ENCODE measurements around the gene ABCB1.

Gene ABCB1

DNA sequence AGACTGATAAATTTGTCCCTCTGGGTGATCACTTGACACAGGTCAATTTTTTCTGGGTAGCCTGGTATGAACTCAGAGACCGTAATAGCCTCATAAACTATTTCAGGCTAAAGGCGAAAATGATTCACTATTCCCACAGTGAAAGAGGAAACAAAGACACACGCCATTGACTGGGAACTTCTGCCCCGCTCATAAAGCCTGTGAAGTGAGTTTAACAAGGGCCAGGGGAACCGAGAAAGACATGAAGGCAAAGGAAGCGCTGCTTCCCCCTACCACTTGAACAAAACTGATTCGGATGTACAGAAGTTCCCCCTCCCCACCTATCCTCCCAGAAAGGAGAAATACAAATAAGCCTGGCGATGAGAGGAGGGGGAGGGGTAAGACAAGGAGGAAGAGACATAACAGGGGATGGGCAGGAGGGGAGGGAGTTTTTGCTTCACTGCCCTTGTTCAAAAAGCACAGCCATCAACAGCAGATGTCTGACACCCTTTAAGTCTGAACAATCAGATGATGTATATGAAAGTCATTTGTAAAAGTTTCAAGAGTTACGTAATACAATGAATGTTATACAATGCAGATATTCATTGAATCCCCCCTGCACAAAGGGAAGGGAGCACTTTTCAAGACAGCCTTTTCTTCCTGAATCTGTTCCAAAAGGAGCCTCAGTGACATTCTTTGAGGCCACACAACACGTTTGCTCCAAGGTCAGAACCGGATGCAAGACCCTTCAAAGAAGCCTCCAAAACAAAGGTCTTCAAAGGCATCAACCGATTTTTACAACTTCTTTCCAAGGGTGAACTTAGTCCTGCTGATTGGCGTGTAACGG is 125.9 kb downstream of the ABCB1 start (continued):
- TF ChIP-seq, protein P1, sequence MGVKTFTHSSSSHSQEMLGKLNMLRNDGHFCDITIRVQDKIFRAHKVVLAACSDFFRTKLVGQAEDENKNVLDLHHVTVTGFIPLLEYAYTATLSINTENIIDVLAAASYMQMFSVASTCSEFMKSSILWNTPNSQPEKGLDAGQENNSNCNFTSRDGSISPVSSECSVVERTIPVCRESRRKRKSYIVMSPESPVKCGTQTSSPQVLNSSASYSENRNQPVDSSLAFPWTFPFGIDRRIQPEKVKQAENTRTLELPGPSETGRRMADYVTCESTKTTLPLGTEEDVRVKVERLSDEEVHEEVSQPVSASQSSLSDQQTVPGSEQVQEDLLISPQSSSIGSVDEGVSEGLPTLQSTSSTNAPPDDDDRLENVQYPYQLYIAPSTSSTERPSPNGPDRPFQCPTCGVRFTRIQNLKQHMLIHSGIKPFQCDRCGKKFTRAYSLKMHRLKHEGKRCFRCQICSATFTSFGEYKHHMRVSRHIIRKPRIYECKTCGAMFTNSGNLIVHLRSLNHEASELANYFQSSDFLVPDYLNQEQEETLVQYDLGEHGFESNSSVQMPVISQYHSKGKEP (tag by site-specific recombination; IDR thresholded peaks at IDR 0.05) = no peak
- TF ChIP-seq, protein P2, sequence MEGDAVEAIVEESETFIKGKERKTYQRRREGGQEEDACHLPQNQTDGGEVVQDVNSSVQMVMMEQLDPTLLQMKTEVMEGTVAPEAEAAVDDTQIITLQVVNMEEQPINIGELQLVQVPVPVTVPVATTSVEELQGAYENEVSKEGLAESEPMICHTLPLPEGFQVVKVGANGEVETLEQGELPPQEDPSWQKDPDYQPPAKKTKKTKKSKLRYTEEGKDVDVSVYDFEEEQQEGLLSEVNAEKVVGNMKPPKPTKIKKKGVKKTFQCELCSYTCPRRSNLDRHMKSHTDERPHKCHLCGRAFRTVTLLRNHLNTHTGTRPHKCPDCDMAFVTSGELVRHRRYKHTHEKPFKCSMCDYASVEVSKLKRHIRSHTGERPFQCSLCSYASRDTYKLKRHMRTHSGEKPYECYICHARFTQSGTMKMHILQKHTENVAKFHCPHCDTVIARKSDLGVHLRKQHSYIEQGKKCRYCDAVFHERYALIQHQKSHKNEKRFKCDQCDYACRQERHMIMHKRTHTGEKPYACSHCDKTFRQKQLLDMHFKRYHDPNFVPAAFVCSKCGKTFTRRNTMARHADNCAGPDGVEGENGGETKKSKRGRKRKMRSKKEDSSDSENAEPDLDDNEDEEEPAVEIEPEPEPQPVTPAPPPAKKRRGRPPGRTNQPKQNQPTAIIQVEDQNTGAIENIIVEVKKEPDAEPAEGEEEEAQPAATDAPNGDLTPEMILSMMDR (tag by site-specific recombination; IDR thresholded peaks at IDR 0.05) = no peak
- TF ChIP-seq WT1 (tag by site-specific recombination; IDR thresholded peaks at IDR 0.05) = peak; percentile 47
- no peak for TF ChIP-seq ZNF561 (tag by site-specific recombination; IDR thresholded peaks at IDR 0.05; ENCODE audit: borderline replicate concordance)
- peak; percentile 70; the same call in 1 of the 2 replicates for TF ChIP-seq ZBTB17 (tag by site-specific recombination; IDR thresholded peaks at IDR 0.05)
- TF ChIP-seq ZNF292 (tag by site-specific recombination; IDR thresholded peaks at IDR 0.05; ENCODE audit: borderline replicate concordance, low read depth) = no peak
- no peak for TF ChIP-seq ZNF221 (tag by site-specific recombination; IDR thresholded peaks at IDR 0.05; ENCODE audit: borderline replicate concordance)
- TF ChIP-seq ZNF654 (tag by site-specific recombination; IDR thresholded peaks at IDR 0.05; ENCODE audit: low read depth) = no peak
- peak; percentile 45 for TF ChIP-seq ZNF843 (tag by site-specific recombination; IDR thresholded peaks at IDR 0.05)
- TF ChIP-seq MYNN (tag by site-specific recombination; IDR thresholded peaks at IDR 0.05; ENCODE audit: borderline replicate concordance) = no peak
- TF ChIP-seq ZFP37 (tag by site-specific recombination; IDR thresholded peaks at IDR 0.05) = no peak
- peak; percentile 50; the same call in 1 of the 2 replicates for TF ChIP-seq TRIM28 (IDR thresholded peaks at IDR 0.05; ENCODE audit: borderline replicate concordance, low read length)
- TF ChIP-seq ZNF707 (tag by site-specific recombination; IDR thresholded peaks at IDR 0.05) = no peak
- TF ChIP-seq ZNF114 (tag by site-specific recombination; IDR thresholded peaks at IDR 0.05) = no peak
- TF ChIP-seq, protein P3, sequence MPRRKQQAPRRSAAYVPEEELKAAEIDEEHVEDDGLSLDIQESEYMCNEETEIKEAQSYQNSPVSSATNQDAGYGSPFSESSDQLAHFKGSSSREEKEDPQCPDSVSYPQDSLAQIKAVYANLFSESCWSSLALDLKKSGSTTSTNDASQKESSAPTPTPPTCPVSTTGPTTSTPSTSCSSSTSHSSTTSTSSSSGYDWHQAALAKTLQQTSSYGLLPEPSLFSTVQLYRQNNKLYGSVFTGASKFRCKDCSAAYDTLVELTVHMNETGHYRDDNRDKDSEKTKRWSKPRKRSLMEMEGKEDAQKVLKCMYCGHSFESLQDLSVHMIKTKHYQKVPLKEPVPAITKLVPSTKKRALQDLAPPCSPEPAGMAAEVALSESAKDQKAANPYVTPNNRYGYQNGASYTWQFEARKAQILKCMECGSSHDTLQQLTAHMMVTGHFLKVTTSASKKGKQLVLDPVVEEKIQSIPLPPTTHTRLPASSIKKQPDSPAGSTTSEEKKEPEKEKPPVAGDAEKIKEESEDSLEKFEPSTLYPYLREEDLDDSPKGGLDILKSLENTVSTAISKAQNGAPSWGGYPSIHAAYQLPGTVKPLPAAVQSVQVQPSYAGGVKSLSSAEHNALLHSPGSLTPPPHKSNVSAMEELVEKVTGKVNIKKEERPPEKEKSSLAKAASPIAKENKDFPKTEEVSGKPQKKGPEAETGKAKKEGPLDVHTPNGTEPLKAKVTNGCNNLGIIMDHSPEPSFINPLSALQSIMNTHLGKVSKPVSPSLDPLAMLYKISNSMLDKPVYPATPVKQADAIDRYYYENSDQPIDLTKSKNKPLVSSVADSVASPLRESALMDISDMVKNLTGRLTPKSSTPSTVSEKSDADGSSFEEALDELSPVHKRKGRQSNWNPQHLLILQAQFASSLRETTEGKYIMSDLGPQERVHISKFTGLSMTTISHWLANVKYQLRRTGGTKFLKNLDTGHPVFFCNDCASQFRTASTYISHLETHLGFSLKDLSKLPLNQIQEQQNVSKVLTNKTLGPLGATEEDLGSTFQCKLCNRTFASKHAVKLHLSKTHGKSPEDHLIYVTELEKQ (tag by site-specific recombination; IDR thresholded peaks at IDR 0.05; ENCODE audit: borderline replicate concordance) = no peak
- TF ChIP-seq ZNF768 (tag by site-specific recombination; IDR thresholded peaks at IDR 0.05) = no peak
- no peak for TF ChIP-seq ZNF629 (tag by site-specific recombination; IDR thresholded peaks at IDR 0.05)
- TF ChIP-seq, protein P4, sequence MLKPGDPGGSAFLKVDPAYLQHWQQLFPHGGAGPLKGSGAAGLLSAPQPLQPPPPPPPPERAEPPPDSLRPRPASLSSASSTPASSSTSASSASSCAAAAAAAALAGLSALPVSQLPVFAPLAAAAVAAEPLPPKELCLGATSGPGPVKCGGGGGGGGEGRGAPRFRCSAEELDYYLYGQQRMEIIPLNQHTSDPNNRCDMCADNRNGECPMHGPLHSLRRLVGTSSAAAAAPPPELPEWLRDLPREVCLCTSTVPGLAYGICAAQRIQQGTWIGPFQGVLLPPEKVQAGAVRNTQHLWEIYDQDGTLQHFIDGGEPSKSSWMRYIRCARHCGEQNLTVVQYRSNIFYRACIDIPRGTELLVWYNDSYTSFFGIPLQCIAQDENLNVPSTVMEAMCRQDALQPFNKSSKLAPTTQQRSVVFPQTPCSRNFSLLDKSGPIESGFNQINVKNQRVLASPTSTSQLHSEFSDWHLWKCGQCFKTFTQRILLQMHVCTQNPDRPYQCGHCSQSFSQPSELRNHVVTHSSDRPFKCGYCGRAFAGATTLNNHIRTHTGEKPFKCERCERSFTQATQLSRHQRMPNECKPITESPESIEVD (tag by site-specific recombination; IDR thresholded peaks at IDR 0.05) = peak; percentile 34; the same call in 1 of the 2 replicates
- no peak for TF ChIP-seq ZNF621 (tag by site-specific recombination; IDR thresholded peaks at IDR 0.05)
- TF ChIP-seq FEZF1 (tag by site-specific recombination; IDR thresholded peaks at IDR 0.05) = peak; percentile 57
- TF ChIP-seq ZNF830 (tag by site-specific recombination; IDR thresholded peaks at IDR 0.05; ENCODE audit: low read depth) = no peak
- TF ChIP-seq, protein P5, sequence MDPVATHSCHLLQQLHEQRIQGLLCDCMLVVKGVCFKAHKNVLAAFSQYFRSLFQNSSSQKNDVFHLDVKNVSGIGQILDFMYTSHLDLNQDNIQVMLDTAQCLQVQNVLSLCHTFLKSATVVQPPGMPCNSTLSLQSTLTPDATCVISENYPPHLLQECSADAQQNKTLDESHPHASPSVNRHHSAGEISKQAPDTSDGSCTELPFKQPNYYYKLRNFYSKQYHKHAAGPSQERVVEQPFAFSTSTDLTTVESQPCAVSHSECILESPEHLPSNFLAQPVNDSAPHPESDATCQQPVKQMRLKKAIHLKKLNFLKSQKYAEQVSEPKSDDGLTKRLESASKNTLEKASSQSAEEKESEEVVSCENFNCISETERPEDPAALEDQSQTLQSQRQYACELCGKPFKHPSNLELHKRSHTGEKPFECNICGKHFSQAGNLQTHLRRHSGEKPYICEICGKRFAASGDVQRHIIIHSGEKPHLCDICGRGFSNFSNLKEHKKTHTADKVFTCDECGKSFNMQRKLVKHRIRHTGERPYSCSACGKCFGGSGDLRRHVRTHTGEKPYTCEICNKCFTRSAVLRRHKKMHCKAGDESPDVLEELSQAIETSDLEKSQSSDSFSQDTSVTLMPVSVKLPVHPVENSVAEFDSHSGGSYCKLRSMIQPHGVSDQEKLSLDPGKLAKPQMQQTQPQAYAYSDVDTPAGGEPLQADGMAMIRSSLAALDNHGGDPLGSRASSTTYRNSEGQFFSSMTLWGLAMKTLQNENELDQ (tag by site-specific recombination; IDR thresholded peaks at IDR 0.05; ENCODE audit: low read depth) = no peak
- no peak for TF ChIP-seq ZNF548 (tag by site-specific recombination; IDR thresholded peaks at IDR 0.05)
- TF ChIP-seq, protein P6, sequence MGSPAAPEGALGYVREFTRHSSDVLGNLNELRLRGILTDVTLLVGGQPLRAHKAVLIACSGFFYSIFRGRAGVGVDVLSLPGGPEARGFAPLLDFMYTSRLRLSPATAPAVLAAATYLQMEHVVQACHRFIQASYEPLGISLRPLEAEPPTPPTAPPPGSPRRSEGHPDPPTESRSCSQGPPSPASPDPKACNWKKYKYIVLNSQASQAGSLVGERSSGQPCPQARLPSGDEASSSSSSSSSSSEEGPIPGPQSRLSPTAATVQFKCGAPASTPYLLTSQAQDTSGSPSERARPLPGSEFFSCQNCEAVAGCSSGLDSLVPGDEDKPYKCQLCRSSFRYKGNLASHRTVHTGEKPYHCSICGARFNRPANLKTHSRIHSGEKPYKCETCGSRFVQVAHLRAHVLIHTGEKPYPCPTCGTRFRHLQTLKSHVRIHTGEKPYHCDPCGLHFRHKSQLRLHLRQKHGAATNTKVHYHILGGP (tag by site-specific recombination; IDR thresholded peaks at IDR 0.05) = no peak
- peak; percentile 45 for TF ChIP-seq ZNF335 (tag by site-specific recombination; conservative IDR thresholded peaks at IDR 0.05)
- TF ChIP-seq, protein P7, sequence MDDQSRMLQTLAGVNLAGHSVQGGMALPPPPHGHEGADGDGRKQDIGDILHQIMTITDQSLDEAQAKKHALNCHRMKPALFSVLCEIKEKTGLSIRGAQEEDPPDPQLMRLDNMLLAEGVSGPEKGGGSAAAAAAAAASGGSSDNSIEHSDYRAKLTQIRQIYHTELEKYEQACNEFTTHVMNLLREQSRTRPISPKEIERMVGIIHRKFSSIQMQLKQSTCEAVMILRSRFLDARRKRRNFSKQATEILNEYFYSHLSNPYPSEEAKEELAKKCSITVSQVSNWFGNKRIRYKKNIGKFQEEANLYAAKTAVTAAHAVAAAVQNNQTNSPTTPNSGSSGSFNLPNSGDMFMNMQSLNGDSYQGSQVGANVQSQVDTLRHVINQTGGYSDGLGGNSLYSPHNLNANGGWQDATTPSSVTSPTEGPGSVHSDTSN (CRISPR knock-in tag; IDR thresholded peaks at IDR 0.05) = no peak
